OCI-LY1 (cell line): ENCODE measurements around the gene RABEPK.

ENCODE experiments used
- CTCF ChIP-seq: fragments of 200-600 bp; sonication (generic), shearing (Covaris generic); IDR thresholded peaks from 2 replicates; pipeline ENCODE4 v1.5.1; 2017; ENCODE audit warnings: mild to moderate bottlenecking, antibody characterized with exemption, low read length, moderate library complexity, mixed read lengths
- EZH2 ChIP-seq: fragments of 200-600 bp; sonication (generic), shearing (Covaris generic); IDR thresholded peaks from 2 replicates; pipeline ENCODE4 v1.8.0; 2017; ENCODE audit warnings: borderline replicate concordance, mixed run types, mild to moderate bottlenecking, antibody characterized with exemption, low read length, moderate library complexity, mixed read lengths

GRCh38 chr9:125260561-125260960, 60.2 kb downstream of the RABEPK start:
- TF ChIP-seq CTCF (no peak), EZH2 (no peak)
